Motor neuron (in vitro differentiated cells): Measurements from ENCODE around the gene NLRP9. TPM values are rescaled to one million over a fixed set of nuclear protein-coding genes. Genes with fewer than 3 reads are reported as not detected.

Experiments
- ATAC-seq, 8 experiments: fragments of 200-7000 bp; cut with Tn5 transposase; replicated peaks in 6 of 8; 2 replicates each; pipeline ENCODE4 v1.8.0; 2021; ENCODE audit warnings: mild to moderate bottlenecking in 8 of 8, moderate library complexity in 8 of 8
- H3K27ac ChIP-seq, 2 donors: fragments of 250-450 bp; sonication (Bioruptor Pico); 2 replicates each; pipeline ENCODE4 v1.9.0; 2021; ENCODE audit warnings: antibody characterized with exemption in 2 of 2, mild to moderate bottlenecking in 2 of 2, moderate library complexity in 1 of 2
- H3K4me1 ChIP-seq, 2 donors: fragments of 250-450 bp; sonication (Bioruptor Pico); replicated peaks in 1 of 2; 2 replicates each; pipeline ENCODE4 v1.6.1; 2021; ENCODE audit warnings: antibody characterized with exemption in 2 of 2, mild to moderate bottlenecking in 2 of 2, moderate library complexity in 1 of 2
- H3K4me3 ChIP-seq, 5 donors: fragments of 250-450 bp; sonication (Bioruptor Pico); 2 replicates each; pipeline ENCODE4 v1.9.0; 2021; ENCODE audit warnings: antibody characterized with exemption in 5 of 5, mild to moderate bottlenecking in 5 of 5, moderate library complexity in 4 of 5
- WGBS, 10 experiments: fragments of 450-650 bp; shearing (Covaris generic); methylation state at CpG; one replicate each; pipeline ENCODE4 v1.0.0; 2022; 5-methylcytosine and 5-hydroxymethylcytosine counted together
- in situ Hi-C, 9 experiments: fragments of 400-800 bp; cut with MboI; loops; one replicate each; pipeline ENCODE4 v1.15.0; 2021; ENCODE audit warnings: low sequenced_read_pairs in 9 of 9, low pct_unique_long_range_greater_than_20kb in 2 of 9; ENCODE audit not compliant: unreplicated experiment in 9 of 9
- total RNA-seq, 8 experiments: library from RNA; unstranded; fragments of 300-600 nt; gene quantifications; 2 replicates each; pipeline versions ENCODE4 v1.2.3 to v1.2.4, GENCODE V29; 2022

NLRP9 gene
- total RNA-seq, 8 experiments from 2014 or later = 0.08 to 1.1 (median 0.23) TPM; not detected in 4

GRCh38 chr19:55680339-55681130 is 57.7 kb downstream of the NLRP9 start:
- Histone ChIP-seq H3K4me3 (no peak overlapping the region), H3K4me1 (peaks cover 10% of the 10 kb centered on the region in 2 donors), H3K27ac (no peak overlapping the region)
- in situ Hi-C loops = no loop called here
- ATAC-seq = peak in 4 of 8 experiments; percentile 12 to 22 (median 15)
- 80 to 100% (median 98%) methylated on average over 1 to 11 of the region's 20 CpGs; no CpG with 5 or more reads in 5 of the 10 experiments for WGBS, 10 experiments

GRCh38 chr19:55679343-55680257 is 58.6 kb downstream of the NLRP9 start:
- in situ Hi-C loops = no loop called here
- H3K27ac ChIP-seq = no peak overlapping the region
- WGBS, 10 experiments = 0 to 98% (median 84%) methylated on average over 1 to 7 of the region's 24 CpGs; no CpG with 5 or more reads in 4 of the 10 experiments
- no peak overlapping the region for H3K4me3 ChIP-seq
- ATAC-seq = peak in 1 of 8 experiments; percentile 4
- H3K4me1 ChIP-seq = peaks cover 10% of the 10 kb centered on the region in 2 donors

- Histone ChIP-seq H3K4me1 (peaks cover 10 to 20% of the 10 kb centered on the region in 2 donors), H3K4me3 (no peak overlapping the region), H3K27ac (no peak overlapping the region)
- in situ Hi-C loops = no loop called here
- 60 to 100% (median 98%) methylated on average over 1 to 8 of the region's 21 CpGs; no CpG with 5 or more reads in 1 of the 10 experiments for WGBS, 10 experiments
- ATAC-seq = no peak
These were observed 60.0 kb downstream of the NLRP9 start for GRCh38 chr19:55678121-55678671.

GRCh38 chr19:55677572-55678028 is 60.6 kb downstream of the NLRP9 start:
- in situ Hi-C loops = no loop called here
- no peak overlapping the region for H3K4me3 ChIP-seq
- ATAC-seq = no peak
- no peak overlapping the region for H3K27ac ChIP-seq
- H3K4me1 ChIP-seq = peaks cover 10 to 20% of the 10 kb centered on the region in 2 donors
- 55 to 100% (median 86%) methylated on average over 1 to 6 of the region's 6 CpGs; no CpG with 5 or more reads in 1 of the 10 experiments for WGBS, 10 experiments

- H3K27ac ChIP-seq = no peak overlapping the region
- WGBS, 10 experiments = 40 to 100% (median 86%) methylated on average over 1 to 4 of the region's 7 CpGs; no CpG with 5 or more reads in 4 of the 10 experiments
These were observed 61.2 kb downstream of the NLRP9 start for GRCh38 chr19:55676889-55677505.

GRCh38 chr19:55676383-55676782 is 61.8 kb downstream of the NLRP9 start:
- whole genome bisulfite sequencing, 10 experiments = 43 to 100% (median 78%) methylated on average over 1 to 5 of the region's 5 CpGs
- ATAC-seq = no peak
- Histone ChIP-seq H3K4me1 (peaks cover 10 to 20% of the 10 kb centered on the region in 2 donors), H3K27ac (no peak overlapping the region), H3K4me3 (peak overlapping the region in 3 of 5 donors; percentile 75 to 95 (median 83))
- in situ Hi-C loops = no loop called here

More at GRCh38 chr19:55676889-55677505, 61.2 kb downstream of the NLRP9 start:
- Histone ChIP-seq H3K4me1 (peaks cover 10 to 20% of the 10 kb centered on the region in 2 donors), H3K4me3 (peak overlapping the region in 1 of 5 donors; percentile 83)
- no peak for ATAC-seq
- in situ Hi-C loops = no loop called here

GRCh38 chr19:55675661-55676354 is 62.4 kb downstream of the NLRP9 start:
- Histone ChIP-seq H3K4me1 (peaks cover 10 to 20% of the 10 kb centered on the region in 2 donors), H3K27ac (peak overlapping the region; percentile 88 to 92), H3K4me3 (peak overlapping the region; percentile 68 to 98 (median 83))
- ATAC-seq = no peak
- in situ Hi-C loops = no loop called here
- 0 to 40% (median 24%) methylated on average over 1 to 13 of the region's 16 CpGs for WGBS, 10 experiments

- ATAC-seq = peak; percentile 85 to 93 (median 91)
- peak within 1 kb of the TSS; percentile 88 to 92 for H3K27ac ChIP-seq
- in situ Hi-C loops = no loop called here
These were observed 63.2 kb downstream of the NLRP9 start, which contains the start of gene EPN1 for GRCh38 chr19:55674841-55675660. TSS of gene EPN1 (plus strand) at chr19:55675226. CDS start at chr19:55678628, 3,402 bp downstream.

GRCh38 chr19:55674459-55674840 is 63.8 kb downstream of the NLRP9 start:
- 10 to 76% (median 42%) methylated on average over 2 to 4 of the region's 17 CpGs; no CpG with 5 or more reads in 6 of the 10 experiments for WGBS, 10 experiments
- in situ Hi-C loops = no loop called here
- ATAC-seq = peak in 3 of 8 experiments; percentile 0 to 1 (median 0)
- peaks cover 10 to 20% of the 10 kb centered on the region in 2 donors for H3K4me1 ChIP-seq
- H3K4me3 ChIP-seq = peak overlapping the region; percentile 68 to 98 (median 83)
- H3K27ac ChIP-seq = peak overlapping the region; percentile 66 to 92

More at GRCh38 chr19:55674841-55675660, 63.2 kb downstream of the NLRP9 start, which contains the start of gene EPN1:
- WGBS, 10 experiments = 0% methylated on average over 2 of the region's 101 CpGs; no CpG with 5 or more reads in 9 of the 10 experiments
- H3K4me1 ChIP-seq = peaks cover 10 to 20% of the 10 kb centered on the region in 2 donors
- H3K4me3 ChIP-seq = peak within 1 kb of the TSS; percentile 68 to 98 (median 83)

- peaks cover 10 to 20% of the 10 kb centered on the region in 2 donors for H3K4me1 ChIP-seq
- ATAC-seq = no peak
- peak overlapping the region in 1 of 2 donors; percentile 92 for H3K27ac ChIP-seq
- in situ Hi-C loops = no loop called here
- peak overlapping the region in 3 of 5 donors; percentile 68 to 83 (median 75) for H3K4me3 ChIP-seq
- WGBS, 10 experiments = 60 to 80% methylated on average over 1 of the region's 15 CpGs; no CpG with 5 or more reads in 8 of the 10 experiments
These were observed 64.3 kb downstream of the NLRP9 start for GRCh38 chr19:55673889-55674288.

- ATAC-seq = no peak
- Histone ChIP-seq H3K4me3 (no peak overlapping the region), H3K4me1 (peaks cover 10 to 20% of the 10 kb centered on the region in 2 donors), H3K27ac (no peak overlapping the region)
- 56 to 100% (median 76%) methylated on average over 1 to 8 of the region's 9 CpGs; no CpG with 5 or more reads in 6 of the 10 experiments for WGBS, 10 experiments
- in situ Hi-C loops = no loop called here
These were observed 64.7 kb downstream of the NLRP9 start for GRCh38 chr19:55673465-55673864.
